AG08395 (cell line): ENCODE results near the gene SARS2.
A peak's percentile ranks its signal among the peaks of the same experiment; 100 is the strongest.
"Not testable (repeated sequence)": the region's sequence is repeated elsewhere in the genome, so short reads cannot be mapped to it uniquely, and the experiment has no call there.

ENCODE experiments used
- DNase-seq: peaks from one replicate; pipeline ENCODE4 v3.0.0; 2012; ENCODE audit warnings: mixed read lengths, low spot score

Gene SARS2

DNA sequence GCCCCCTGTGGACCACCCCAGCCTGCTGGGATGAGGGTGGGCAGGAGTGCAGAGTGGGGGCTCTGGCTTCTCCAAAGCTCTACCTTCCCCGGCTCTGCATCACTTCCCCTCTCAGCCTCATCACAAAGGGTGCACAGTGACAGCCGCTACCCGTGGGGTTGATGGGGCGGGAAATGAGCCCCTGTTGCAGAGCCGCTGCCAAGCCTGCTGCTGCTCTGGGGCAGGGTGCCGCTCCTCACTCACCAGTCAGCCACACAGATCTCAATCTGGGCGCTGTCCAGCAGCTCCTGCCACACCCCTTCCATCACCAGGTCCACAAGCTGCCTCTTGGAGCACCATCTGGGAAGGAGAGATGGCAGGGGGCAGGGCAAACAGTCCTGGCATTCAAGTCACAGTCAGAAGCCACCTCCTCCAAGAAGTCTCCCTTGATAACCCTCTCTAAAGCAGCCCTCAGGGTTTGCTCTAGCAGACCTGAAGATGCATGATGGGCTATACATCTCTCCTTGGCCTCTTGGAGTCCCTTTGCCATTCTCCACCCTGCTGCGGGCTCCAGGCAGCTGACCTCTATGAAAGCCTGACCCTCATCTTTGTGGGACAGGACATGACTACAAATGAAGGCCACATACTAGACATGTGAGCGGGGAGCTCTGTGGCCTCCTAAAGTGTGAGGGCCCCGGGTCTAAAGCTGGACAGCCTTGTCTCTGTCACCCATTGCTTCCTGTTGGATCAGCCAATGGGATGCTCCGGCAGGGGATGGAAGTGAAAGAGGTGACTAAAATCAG, 15.9 kb upstream of the SARS2 start:
- DNase-seq = no peak

- no peak for DNase-seq
These were observed 15.1 kb upstream of the SARS2 start for GRCh38 chr19:38945562-38946228.

DNA sequence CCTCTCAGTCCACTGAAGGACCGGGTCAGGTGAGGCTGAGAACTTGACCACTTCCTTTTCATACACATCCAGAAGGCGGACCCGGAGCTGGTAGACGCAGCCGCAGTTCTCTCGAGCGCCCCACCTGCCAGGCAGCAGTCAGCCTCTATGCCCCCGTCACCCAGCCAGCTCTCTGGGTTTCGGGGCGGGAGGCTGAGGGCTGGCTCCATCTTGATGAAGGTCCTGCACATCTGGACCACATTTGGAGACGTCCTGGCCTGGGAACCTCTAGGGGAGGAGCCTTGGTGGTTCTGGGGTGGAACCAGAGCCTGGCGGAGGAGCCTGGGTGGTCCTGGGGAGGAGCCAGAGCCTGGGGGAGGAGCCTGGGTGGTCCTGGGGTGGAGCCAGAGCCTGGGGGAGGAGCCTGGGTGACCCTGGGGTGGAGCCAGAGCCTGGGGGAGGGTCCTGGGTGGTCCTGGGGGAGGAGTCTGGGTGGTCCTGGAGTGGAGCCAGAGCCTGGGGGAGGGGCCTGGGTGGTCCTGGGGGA, 14.5 kb upstream of the SARS2 start:
- no peak for DNase-seq

- no peak for DNase-seq
These were observed 12.1 kb upstream of the SARS2 start for GRCh38 chr19:38942471-38943181.

- no peak for DNase-seq
These were observed 11.4 kb upstream of the SARS2 start for GRCh38 chr19:38941979-38942378.

- not testable (repeated sequence) for DNase-seq
These were observed 10.9 kb upstream of the SARS2 start for GRCh38 chr19:38941466-38941865.

- no peak for DNase-seq
These were observed 9.4 kb upstream of the SARS2 start for GRCh38 chr19:38939957-38940356.

DNA sequence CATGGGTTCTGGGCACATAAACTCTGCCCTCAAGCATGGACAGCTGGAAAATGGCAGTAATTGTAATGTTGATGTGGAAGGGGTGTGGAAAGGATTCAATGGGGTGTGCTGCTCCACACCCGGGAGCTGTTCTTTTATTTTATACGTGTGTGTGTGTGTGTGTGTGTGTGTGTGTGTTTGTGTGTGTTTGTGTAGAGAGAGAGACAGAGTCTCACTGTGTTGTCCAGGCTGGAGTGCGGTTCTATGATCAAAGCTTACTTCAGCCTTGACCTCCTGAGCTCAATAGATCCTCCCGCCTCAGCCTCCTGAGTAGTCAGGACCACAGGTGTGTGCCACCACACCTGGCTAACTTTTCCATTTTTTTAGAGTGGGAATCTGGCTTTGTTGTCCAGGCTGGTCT, 3.0 kb upstream of the SARS2 start:
- DNase-seq = no peak

DNA sequence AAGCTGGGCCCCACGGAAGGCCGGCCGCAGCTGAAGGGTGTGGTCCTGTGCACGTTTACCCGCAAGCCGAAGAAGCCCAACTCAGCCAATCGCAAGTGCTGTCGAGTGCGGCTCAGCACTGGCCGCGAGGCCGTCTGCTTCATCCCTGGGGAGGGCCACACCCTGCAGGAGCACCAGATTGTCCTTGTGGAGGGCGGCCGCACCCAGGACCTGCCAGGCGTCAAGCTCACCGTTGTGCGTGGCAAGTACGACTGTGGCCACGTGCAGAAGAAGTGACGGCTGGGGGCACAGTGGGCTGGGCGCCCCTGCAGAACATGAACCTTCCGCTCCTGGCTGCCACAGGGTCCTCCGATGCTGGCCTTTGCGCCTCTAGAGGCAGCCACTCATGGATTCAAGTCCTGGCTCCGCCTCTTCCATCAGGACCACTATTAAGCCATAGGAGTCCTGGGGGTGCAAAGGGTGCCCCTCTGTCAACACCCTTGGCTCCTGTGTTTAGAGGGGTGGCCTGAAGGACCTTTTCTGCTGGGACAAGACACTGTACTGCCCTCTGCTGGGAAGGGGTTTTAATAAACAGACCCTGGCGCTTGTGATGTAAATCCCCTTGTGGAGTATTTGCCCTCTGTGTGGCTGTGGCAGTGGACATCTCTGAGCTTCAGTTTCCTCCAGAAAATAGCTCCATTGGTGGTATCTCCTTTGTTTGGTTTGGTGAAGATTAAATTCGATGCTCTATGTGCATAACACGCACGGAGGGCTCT, 2.0 kb upstream of the SARS2 start:
- no peak for DNase-seq

DNA sequence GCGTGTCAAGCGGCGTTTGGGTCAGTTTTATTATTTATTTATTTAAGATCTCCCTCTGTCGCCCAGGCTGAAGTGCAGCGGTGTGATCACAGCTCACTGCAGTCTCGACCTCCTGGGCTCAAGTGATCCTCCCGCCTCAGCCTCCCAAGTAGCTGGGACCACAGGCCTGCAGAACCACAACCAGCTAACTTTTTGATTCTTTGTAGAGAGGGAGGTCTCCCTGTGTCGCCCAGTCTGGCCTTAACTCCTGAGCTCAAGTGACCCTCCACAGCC, 894 bp upstream of the SARS2 start:
- DNase-seq = no peak

- peak; percentile 100 for DNase-seq
These were observed 385 bp upstream of the SARS2 start, which contains the start of gene MRPS12 for GRCh38 chr19:38930776-38931520. MRPS12 (plus strand) TSS chr19:38930944; CDS start chr19:38931295, 351 bp downstream.

DNA sequence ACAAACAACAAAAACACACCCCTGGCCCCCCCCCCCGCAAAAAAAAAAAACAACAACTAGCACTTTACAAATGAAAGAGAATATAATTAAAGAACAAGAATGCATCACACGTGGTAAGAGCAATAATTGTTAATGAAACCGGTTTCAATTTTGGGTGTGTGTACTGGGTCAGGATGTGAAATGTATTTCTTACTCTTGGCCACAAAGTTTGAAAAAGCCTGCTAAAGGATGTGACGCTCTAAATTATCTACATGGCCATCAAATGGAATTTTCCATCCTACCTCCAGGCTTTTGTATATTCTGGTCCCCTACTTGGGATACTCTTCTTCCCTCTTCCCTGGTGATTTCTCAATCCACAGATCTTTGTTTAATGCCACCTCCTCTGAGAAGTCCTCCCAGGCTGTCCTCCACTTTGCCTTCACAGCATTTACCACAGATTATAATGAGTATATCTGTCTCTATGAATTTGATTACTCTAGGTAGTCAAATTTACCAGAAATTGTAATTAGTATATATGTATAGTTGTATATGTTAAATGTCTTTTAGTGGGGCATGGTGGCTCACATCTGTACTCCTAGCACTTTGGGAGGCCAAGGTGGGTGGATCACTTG, 2.1 kb downstream of the SARS2 start:
- no peak for DNase-seq

DNA sequence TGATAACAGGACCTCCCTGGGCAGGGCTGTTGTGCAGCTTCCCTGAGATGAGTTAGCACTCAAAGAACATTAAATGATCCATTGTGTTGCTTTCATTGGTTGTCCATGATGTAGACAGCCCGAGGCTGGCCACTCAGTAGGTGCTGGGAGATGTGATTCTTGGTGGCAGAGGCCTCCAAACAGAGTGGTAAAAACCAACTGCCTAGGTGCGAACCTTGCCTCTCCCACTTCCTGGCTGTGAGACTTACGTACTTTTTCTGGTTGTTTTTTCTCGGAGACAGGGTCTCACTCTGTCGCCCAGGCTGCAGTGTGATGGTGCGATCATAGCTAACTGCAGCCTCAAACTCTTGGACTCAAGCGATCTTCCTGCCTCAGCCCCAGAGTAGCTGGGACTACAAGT, 6.2 kb downstream of the SARS2 start:
- no peak for DNase-seq

GRCh38 chr19:38922482-38922881, 8.1 kb downstream of the SARS2 start:
- no peak for DNase-seq

- no peak for DNase-seq
These were observed 8.9 kb downstream of the SARS2 start for GRCh38 chr19:38921420-38922274.

DNA sequence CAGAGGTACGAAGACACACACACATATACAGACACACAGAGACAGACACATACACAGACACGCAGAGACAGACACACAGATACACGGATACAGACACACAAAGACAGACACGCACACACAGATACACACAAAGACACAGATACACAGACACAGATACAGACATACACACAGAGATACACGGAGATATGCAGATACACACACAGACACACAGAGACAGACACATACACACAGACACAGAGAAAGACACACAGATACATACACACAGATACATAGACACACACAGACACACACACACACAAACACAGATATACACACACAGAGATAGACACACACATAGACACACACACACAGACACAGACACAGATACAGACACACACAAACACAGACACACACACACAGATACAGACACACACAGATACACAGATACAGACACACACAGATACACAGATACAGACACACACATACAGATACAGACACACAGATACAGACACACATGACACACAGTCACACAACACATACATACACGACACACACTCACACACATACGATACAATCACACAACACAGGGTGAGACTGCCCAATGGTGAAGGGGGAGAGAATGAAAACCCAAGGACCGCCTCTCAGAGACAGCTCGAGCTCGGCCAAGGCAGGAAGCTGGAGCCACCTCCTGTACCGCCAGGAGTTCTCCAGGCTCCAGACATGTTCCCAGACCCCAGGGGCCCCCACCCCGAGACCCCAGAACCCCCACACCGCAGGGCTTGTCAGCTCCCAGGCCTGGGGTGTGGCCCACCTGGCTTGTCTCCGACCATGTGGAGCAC, 9.8 kb downstream of the SARS2 start:
- no peak for DNase-seq

DNA sequence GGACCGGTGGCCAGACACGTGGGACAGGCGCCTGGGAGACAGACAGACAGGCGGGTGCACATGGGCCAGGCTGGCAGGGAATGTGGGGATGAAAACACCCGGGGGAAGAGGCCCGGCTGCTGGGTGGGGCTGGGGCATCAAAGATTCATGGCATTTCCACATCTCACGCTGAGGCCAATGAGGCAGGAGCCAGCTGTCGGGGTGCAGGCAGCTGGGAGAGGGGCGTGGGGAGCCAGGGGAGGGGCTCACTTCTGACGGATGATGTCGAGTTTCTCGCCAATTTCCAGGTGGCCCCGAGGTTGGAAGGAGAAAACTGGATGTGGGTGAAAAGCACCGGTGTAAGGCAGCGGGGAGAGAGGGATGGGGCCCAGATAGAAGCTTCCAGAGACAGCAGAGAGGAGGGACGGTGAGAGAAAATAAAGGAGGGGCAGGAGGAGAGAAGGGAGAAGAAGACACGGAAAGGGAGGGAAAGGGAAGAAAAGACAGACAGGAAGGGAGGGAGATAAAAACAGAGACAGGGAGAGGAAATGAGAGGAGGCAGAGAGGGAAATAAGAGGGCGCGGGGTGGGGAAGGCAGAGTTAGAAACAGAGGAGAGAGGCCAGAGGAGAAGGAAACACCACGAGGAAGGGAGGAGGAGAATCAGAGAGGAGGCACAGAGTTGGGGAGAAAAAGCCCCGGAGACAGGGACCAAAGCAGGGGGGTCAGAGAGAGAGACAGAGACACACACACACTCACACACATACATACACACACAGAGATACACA, 10.5 kb downstream of the SARS2 start:
- DNase-seq = no peak

GRCh38 chr19:38918526-38918925, 12.0 kb downstream of the SARS2 start:
- DNase-seq = no peak
